Mammary epithelial cell (primary cell): ENCODE results near the gene ERBIN.

Experiments used
- EZH2 ChIP-seq: IDR thresholded peaks from 2 replicates; pipeline ENCODE4 v1.6.1; 2012; ENCODE audit warnings: low read length, inconsistent platforms, borderline replicate concordance
- TF ChIP-seq, protein P1 (sequence below), 2 donors: IDR thresholded peaks in 1 of 2; conservative IDR thresholded peaks in 1 of 2; 2 replicates each; pipeline ENCODE4 v1.5.1; 2011 to 2012; ENCODE audit warnings: inconsistent platforms in 2 of 2, low read length in 2 of 2, mild to moderate bottlenecking in 2 of 2, control low read depth in 1 of 2, low read depth in 1 of 2; ENCODE audit not compliant: insufficient read depth in 1 of 2; ENCODE audit errors: extremely low read depth in 1 of 2

DNA sequence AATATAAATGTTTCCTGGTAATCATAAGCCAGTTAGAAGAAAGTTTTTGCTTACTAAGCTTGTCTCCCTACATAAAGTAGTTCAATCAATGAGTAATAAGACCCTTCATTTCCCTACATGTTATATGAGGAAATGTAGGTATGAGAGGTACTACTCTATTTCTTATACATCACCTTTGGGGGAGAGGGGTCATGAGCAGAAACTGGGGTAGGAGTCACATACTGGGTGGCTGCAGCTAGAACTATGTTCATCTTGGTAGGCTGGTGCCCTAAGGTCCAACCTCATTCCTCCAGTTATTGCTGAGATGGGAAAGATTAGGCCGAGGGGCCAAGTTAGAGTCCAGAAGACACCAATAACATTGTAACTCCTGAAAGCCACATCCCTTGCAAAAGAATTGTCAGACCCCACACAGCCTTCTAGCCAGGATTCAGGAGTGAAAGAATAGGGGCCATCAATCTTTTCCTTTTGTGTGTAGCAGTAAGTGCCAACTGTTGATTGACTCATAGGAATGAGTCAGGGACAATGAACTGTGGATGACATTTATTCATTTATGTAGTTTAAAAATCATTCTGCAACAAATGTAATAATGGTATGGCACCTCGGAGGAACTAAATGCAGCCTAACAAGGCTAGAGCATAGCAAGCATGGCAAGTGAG lies 196.1 kb downstream of the ERBIN start:
- TF ChIP-seq, protein P1, sequence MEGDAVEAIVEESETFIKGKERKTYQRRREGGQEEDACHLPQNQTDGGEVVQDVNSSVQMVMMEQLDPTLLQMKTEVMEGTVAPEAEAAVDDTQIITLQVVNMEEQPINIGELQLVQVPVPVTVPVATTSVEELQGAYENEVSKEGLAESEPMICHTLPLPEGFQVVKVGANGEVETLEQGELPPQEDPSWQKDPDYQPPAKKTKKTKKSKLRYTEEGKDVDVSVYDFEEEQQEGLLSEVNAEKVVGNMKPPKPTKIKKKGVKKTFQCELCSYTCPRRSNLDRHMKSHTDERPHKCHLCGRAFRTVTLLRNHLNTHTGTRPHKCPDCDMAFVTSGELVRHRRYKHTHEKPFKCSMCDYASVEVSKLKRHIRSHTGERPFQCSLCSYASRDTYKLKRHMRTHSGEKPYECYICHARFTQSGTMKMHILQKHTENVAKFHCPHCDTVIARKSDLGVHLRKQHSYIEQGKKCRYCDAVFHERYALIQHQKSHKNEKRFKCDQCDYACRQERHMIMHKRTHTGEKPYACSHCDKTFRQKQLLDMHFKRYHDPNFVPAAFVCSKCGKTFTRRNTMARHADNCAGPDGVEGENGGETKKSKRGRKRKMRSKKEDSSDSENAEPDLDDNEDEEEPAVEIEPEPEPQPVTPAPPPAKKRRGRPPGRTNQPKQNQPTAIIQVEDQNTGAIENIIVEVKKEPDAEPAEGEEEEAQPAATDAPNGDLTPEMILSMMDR (conservative IDR thresholded peaks at IDR 0.05 in 1 of 2, IDR thresholded peaks at IDR 0.05 in 1 of 2; ENCODE audit: extremely low read depth in 1 of 2, insufficient read depth in 1 of 2, low read depth in 1 of 2, low read length in 2 of 2): no peak
- no peak for TF ChIP-seq EZH2
